ENCODE data around the gene VPS26B.

DNA sequence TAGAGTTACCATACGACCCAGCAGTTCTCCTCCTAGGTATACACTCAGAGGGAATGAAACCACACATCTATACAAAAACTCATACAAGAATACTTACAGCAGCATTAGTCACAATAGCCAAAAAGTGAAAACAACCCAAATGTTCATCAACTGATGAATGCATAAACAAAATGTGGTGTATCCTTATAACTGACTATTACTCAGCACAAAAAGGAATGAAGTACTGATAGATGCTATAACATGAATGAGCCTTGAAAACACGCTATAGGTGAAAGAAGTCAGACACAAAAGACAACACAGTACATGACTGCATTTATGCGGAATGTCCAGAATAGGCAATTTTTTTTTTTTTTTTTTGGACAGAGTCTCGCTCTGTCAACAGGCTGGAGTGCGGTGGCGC lies 23.8 kb upstream of the VPS26B start:
- TF ChIP-seq, protein P1, sequence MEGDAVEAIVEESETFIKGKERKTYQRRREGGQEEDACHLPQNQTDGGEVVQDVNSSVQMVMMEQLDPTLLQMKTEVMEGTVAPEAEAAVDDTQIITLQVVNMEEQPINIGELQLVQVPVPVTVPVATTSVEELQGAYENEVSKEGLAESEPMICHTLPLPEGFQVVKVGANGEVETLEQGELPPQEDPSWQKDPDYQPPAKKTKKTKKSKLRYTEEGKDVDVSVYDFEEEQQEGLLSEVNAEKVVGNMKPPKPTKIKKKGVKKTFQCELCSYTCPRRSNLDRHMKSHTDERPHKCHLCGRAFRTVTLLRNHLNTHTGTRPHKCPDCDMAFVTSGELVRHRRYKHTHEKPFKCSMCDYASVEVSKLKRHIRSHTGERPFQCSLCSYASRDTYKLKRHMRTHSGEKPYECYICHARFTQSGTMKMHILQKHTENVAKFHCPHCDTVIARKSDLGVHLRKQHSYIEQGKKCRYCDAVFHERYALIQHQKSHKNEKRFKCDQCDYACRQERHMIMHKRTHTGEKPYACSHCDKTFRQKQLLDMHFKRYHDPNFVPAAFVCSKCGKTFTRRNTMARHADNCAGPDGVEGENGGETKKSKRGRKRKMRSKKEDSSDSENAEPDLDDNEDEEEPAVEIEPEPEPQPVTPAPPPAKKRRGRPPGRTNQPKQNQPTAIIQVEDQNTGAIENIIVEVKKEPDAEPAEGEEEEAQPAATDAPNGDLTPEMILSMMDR (IDR thresholded peaks at IDR 0.05; ENCODE audit: insufficient read depth, low read length) = no peak
- TF ChIP-seq POLR2AphosphoS5 (IDR thresholded peaks at IDR 0.05; ENCODE audit: low read depth) (no peak), GABPA (IDR thresholded peaks at IDR 0.05; ENCODE audit: low read depth) (no peak)
- TF ChIP-seq, protein P2, sequence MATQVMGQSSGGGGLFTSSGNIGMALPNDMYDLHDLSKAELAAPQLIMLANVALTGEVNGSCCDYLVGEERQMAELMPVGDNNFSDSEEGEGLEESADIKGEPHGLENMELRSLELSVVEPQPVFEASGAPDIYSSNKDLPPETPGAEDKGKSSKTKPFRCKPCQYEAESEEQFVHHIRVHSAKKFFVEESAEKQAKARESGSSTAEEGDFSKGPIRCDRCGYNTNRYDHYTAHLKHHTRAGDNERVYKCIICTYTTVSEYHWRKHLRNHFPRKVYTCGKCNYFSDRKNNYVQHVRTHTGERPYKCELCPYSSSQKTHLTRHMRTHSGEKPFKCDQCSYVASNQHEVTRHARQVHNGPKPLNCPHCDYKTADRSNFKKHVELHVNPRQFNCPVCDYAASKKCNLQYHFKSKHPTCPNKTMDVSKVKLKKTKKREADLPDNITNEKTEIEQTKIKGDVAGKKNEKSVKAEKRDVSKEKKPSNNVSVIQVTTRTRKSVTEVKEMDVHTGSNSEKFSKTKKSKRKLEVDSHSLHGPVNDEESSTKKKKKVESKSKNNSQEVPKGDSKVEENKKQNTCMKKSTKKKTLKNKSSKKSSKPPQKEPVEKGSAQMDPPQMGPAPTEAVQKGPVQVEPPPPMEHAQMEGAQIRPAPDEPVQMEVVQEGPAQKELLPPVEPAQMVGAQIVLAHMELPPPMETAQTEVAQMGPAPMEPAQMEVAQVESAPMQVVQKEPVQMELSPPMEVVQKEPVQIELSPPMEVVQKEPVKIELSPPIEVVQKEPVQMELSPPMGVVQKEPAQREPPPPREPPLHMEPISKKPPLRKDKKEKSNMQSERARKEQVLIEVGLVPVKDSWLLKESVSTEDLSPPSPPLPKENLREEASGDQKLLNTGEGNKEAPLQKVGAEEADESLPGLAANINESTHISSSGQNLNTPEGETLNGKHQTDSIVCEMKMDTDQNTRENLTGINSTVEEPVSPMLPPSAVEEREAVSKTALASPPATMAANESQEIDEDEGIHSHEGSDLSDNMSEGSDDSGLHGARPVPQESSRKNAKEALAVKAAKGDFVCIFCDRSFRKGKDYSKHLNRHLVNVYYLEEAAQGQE (IDR thresholded peaks at IDR 0.05; ENCODE audit: insufficient replicate concordance, low read depth) = no peak
